ENCODE measurements around the gene REEP1.

DNA sequence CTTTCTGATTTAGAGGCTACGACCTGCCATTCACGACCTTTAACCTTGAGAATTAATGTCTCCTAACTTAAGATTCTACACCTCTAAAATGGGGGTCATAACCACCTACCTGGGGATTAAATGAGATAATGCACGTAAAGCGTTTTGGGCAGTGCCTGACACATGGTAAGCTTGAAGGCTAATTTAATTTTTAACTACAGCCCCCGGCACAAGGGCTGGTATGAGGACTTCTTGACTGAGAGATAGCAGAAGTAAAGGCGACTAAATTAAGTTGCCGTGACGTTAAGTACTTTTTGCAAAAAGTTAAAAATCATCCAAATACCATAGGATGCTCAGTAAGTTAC is 137.6 kb downstream of the REEP1 start:
- TF ChIP-seq, protein P1, sequence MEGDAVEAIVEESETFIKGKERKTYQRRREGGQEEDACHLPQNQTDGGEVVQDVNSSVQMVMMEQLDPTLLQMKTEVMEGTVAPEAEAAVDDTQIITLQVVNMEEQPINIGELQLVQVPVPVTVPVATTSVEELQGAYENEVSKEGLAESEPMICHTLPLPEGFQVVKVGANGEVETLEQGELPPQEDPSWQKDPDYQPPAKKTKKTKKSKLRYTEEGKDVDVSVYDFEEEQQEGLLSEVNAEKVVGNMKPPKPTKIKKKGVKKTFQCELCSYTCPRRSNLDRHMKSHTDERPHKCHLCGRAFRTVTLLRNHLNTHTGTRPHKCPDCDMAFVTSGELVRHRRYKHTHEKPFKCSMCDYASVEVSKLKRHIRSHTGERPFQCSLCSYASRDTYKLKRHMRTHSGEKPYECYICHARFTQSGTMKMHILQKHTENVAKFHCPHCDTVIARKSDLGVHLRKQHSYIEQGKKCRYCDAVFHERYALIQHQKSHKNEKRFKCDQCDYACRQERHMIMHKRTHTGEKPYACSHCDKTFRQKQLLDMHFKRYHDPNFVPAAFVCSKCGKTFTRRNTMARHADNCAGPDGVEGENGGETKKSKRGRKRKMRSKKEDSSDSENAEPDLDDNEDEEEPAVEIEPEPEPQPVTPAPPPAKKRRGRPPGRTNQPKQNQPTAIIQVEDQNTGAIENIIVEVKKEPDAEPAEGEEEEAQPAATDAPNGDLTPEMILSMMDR (IDR thresholded peaks at IDR 0.05) = no peak
- no peak for TF ChIP-seq POLR2A (IDR thresholded peaks at IDR 0.05)

Data from suprapubic skin (tissue), 3 donors.